GM23248 (cell line): ENCODE results near the gene FARS2. TPM values are rescaled to one million over a fixed set of nuclear protein-coding genes. Genes with fewer than 3 reads are reported as not detected.
A peak's percentile ranks its signal among the peaks of the same experiment; 100 is the strongest.

ENCODE experiments used
- DNase-seq: peaks from one replicate; pipeline ENCODE4 v3.0.0-alpha.2; 2015
- H2AFZ ChIP-seq: fragments of 200-600 bp; sonication (generic); 2 replicates; pipeline ENCODE4 v1.6.1; 2016; ENCODE audit warnings: antibody characterized with exemption
- H3F3A ChIP-seq: fragments of 200-600 bp; sonication (generic); 2 replicates; pipeline ENCODE4 v1.6.1; 2016; ENCODE audit warnings: mild to moderate bottlenecking, antibody characterized with exemption, mixed run types; ENCODE audit not compliant: insufficient read depth
- H3K27ac ChIP-seq: fragments of 200-600 bp; sonication (generic); 2 replicates; pipeline ENCODE4 v1.5.1; 2016; ENCODE audit warnings: mild to moderate bottlenecking
- H3K27me3 ChIP-seq: fragments of 200-600 bp; sonication (generic); replicated peaks from 2 replicates; pipeline ENCODE4 v1.6.1; 2016; ENCODE audit warnings: mild to moderate bottlenecking; ENCODE audit not compliant: insufficient read depth
- H3K36me3 ChIP-seq: fragments of 200-600 bp; sonication (generic); 2 replicates; pipeline ENCODE4 v1.6.1; 2016; ENCODE audit warnings: low read depth, mild to moderate bottlenecking
- H3K4me1 ChIP-seq: fragments of 200-600 bp; sonication (generic); 2 replicates; pipeline ENCODE4 v1.6.1; 2016; ENCODE audit warnings: mild to moderate bottlenecking; ENCODE audit not compliant: insufficient read depth
- H3K4me2 ChIP-seq: fragments of 200-600 bp; sonication (generic); one replicate; pipeline ENCODE4 v1.6.1; 2016; ENCODE audit warnings: mild to moderate bottlenecking; ENCODE audit not compliant: unreplicated experiment
- H3K4me3 ChIP-seq: fragments of 200-600 bp; sonication (generic); 2 replicates; pipeline ENCODE4 v1.5.1; 2016; ENCODE audit warnings: mild to moderate bottlenecking
- H3K79me2 ChIP-seq: fragments of 200-600 bp; sonication (generic); 2 replicates; pipeline ENCODE4 v1.6.1; 2016; ENCODE audit warnings: mild to moderate bottlenecking; ENCODE audit not compliant: insufficient read depth
- H3K9ac ChIP-seq: fragments of 200-600 bp; sonication (generic); 2 replicates; pipeline ENCODE4 v1.6.1; 2016; ENCODE audit warnings: mild to moderate bottlenecking
- H3K9me2 ChIP-seq: fragments of 200-600 bp; sonication (generic); 2 replicates; pipeline ENCODE4 v1.6.1; 2016; ENCODE audit warnings: mixed run types, mild to moderate bottlenecking, moderate library complexity; ENCODE audit not compliant: insufficient read depth
- H3K9me3 ChIP-seq: fragments of 200-600 bp; sonication (generic); one replicate; pipeline ENCODE4 v1.6.1; 2017; ENCODE audit warnings: low read depth
- H4K20me1 ChIP-seq: fragments of 200-600 bp; sonication (generic); 2 replicates; pipeline ENCODE4 v1.6.0; 2016; ENCODE audit not compliant: insufficient read depth
- EZH2 ChIP-seq: fragments of 200-600 bp; sonication (generic); IDR thresholded peaks from 2 replicates; pipeline ENCODE4 v1.6.1; 2018; ENCODE audit warnings: antibody characterized with exemption, mild to moderate bottlenecking; ENCODE audit not compliant: insufficient read depth, poor library complexity, severe bottlenecking
- EZH2phosphoT487 ChIP-seq: fragments of 200-600 bp; sonication (generic); IDR thresholded peaks from 2 replicates; pipeline ENCODE4 v1.6.1; 2018; ENCODE audit warnings: antibody characterized with exemption, moderate library complexity, mild to moderate bottlenecking, low read depth; ENCODE audit not compliant: insufficient read depth
- WGBS, 2 experiments: methylation state at CpG; one replicate each; pipeline ENCODE4 v1.1.6; 2015 to 2017; ENCODE audit warnings: low lambda C conversion rate in 2 of 2, low coverage in 1 of 2; ENCODE audit errors: missing lambda C conversion rate in 2 of 2; 5-methylcytosine and 5-hydroxymethylcytosine counted together
- in situ Hi-C: fragments of 300-500 bp; cut with MboI; formaldehyde crosslinking; loops from 2 replicates; pipeline ENCODE4 v1.15.0; 2020
- polyA plus RNA-seq: library from polyadenylated mRNA; unstranded; fragments of >200 nt; fragmentation: Nextera tagmentation; extraction: Ambion mirVana; gene quantifications from 2 replicates; pipeline ENCODE4 v1.2.1, GENCODE V29; 2016
- total RNA-seq: library from RNA; depleted of rRNA; stranded (reverse); fragments of >200 nt; shearing (Covaris generic); gene quantifications from 2 replicates; pipeline ENCODE4 v1.2.3, GENCODE V29; 2014

The FARS2 gene
- total and polyA plus RNA-seq, 2 experiments from 2014 or later: 15.1 to 16.5 TPM

DNA sequence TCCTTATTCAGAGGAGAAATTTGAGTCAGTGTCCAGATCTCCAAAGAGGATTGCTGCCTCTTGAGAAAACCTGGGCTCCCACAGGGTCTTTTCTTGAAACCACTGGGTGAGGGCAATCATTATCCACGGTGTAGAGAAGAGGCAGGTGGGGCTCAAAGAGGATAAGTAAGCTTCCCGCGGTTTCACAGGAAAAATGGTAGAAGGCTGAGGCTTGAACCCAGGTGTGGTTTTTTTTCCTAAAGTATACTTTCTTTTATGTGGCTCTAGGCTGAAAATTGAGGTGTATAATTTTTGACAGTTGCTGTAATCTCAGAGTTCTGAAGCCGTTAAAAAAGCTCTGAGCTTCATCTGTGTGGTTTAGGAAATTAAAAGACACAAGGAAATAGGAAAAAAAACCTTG, 164.5 kb downstream of the FARS2 start:
- Histone ChIP-seq H4K20me1 (no peaks in the 10 kb centered on the region), H3K27me3 (no peaks in the 10 kb centered on the region), H3K27ac (no peak overlapping the region), H3K9me2 (no peaks in the 10 kb centered on the region), H3K4me2 (no peak overlapping the region), H3K36me3 (no peaks in the 10 kb centered on the region), H3K4me3 (no peak overlapping the region), H3K9ac (no peak overlapping the region), H3K9me3 (no peaks in the 10 kb centered on the region), H2AFZ (no peak overlapping the region), H3F3A (no peaks in the 10 kb centered on the region), H3K79me2 (peaks cover 7% of the 10 kb centered on the region; the same call in 1 of the 2 replicates), H3K4me1 (no peaks in the 10 kb centered on the region)
- TF ChIP-seq EZH2phosphoT487 (no peak), EZH2 (no peak)
- 78 to 84% methylated on average over 4 of the region's 4 CpGs for whole genome bisulfite sequencing, 2 experiments
- DNase-seq: no peak
- in situ Hi-C loops: no loop called here

- Histone ChIP-seq H3K79me2 (peaks cover 7% of the 10 kb centered on the region; the same call in 1 of the 2 replicates), H3K4me1 (no peaks in the 10 kb centered on the region), H3K9ac (no peak overlapping the region), H4K20me1 (no peaks in the 10 kb centered on the region), H3K9me2 (no peaks in the 10 kb centered on the region), H3K36me3 (no peaks in the 10 kb centered on the region), H3K9me3 (no peaks in the 10 kb centered on the region), H3K27ac (no peak overlapping the region), H3K27me3 (no peaks in the 10 kb centered on the region), H3F3A (no peaks in the 10 kb centered on the region), H3K4me3 (no peak overlapping the region), H3K4me2 (no peak overlapping the region), H2AFZ (no peak overlapping the region)
- in situ Hi-C loops: no loop called here
- no peak for DNase-seq
- no peak for TF ChIP-seq EZH2phosphoT487
- TF ChIP-seq EZH2: no peak
- WGBS, 2 experiments: 80% methylated on average over 5 of the region's 5 CpGs
Observed at GRCh38 chr6:5427586-5427985, 166.3 kb downstream of the FARS2 start.

- no peak overlapping the region for H3K4me3 ChIP-seq
- peaks cover 21% of the 10 kb centered on the region for H3F3A ChIP-seq
- H3K9me2 ChIP-seq: no peaks in the 10 kb centered on the region
- no peaks in the 10 kb centered on the region for H3K9me3 ChIP-seq
- 95 to 97% methylated on average over 1 of the region's 1 CpG for WGBS, 2 experiments
- H3K36me3 ChIP-seq: no peaks in the 10 kb centered on the region
- no peak overlapping the region for H3K9ac ChIP-seq
- H4K20me1 ChIP-seq: no peaks in the 10 kb centered on the region
- H2AFZ ChIP-seq: no peak overlapping the region
- in situ Hi-C loops: no loop called here
- TF ChIP-seq EZH2phosphoT487: no peak
- TF ChIP-seq EZH2: no peak
- no peaks in the 10 kb centered on the region for H3K27me3 ChIP-seq
- no peak overlapping the region for H3K27ac ChIP-seq
- no peaks in the 10 kb centered on the region for H3K79me2 ChIP-seq
- no peak overlapping the region for H3K4me2 ChIP-seq
- peaks cover 19% of the 10 kb centered on the region for H3K4me1 ChIP-seq
- DNase-seq: no peak
Observed at GRCh38 chr6:5433324-5433723, 172.0 kb downstream of the FARS2 start.

- 15 to 30% methylated on average over 7 of the region's 7 CpGs for WGBS, 2 experiments
- Histone ChIP-seq H4K20me1 (no peaks in the 10 kb centered on the region), H3F3A (peaks cover 21% of the 10 kb centered on the region), H3K4me2 (peak overlapping the region; percentile 75), H2AFZ (0 out of 2 replicates have a peak overlapping the region, but pooled peaks have one; percentile 9), H3K9me3 (no peaks in the 10 kb centered on the region), H3K9me2 (no peaks in the 10 kb centered on the region), H3K36me3 (no peaks in the 10 kb centered on the region), H3K4me1 (peaks cover 19% of the 10 kb centered on the region), H3K4me3 (peak overlapping the region; percentile 19; the same call in 1 of the 2 replicates), H3K79me2 (no peaks in the 10 kb centered on the region), H3K27ac (peak overlapping the region; percentile 73), H3K27me3 (no peaks in the 10 kb centered on the region), H3K9ac (peak overlapping the region; percentile 58)
- in situ Hi-C loops: no loop called here
- peak; percentile 91 for DNase-seq
- TF ChIP-seq EZH2: no peak
- no peak for TF ChIP-seq EZH2phosphoT487
Observed at GRCh38 chr6:5435449-5435848, 174.1 kb downstream of the FARS2 start.
